Heart right ventricle (tissue), 16 donors: Measurements from ENCODE around the gene CLEC4M. TPM values are rescaled to one million over a fixed set of nuclear protein-coding genes. Genes with fewer than 3 reads are reported as not detected.

ENCODE experiments used
- ATAC-seq, 8 donors: fragments of 200-7000 bp; cut with Tn5 transposase; one replicate each; pipeline ENCODE4 v1.9.1; 2020; ENCODE audit warnings: mild to moderate bottlenecking in 8 of 8, moderate library complexity in 8 of 8, moderate number of reproducible peaks in 1 of 8
- DNase-seq, 2 donors: peaks; one replicate each; pipeline ENCODE4 v3.0.0-alpha.2; 2020
- H3K27ac ChIP-seq, 10 donors: fragments of 200-600 bp; sonication (generic) in 2 of 10; one replicate each; pipeline versions ENCODE4 v1.5.0 to v1.8.0; 2020 to 2022; ENCODE audit warnings: mild to moderate bottlenecking in 3 of 10
- H3K27me3 ChIP-seq, 7 donors: fragments of 200-600 bp; one replicate each; pipeline ENCODE4 v1.8.0; 2021 to 2022; ENCODE audit warnings: mild to moderate bottlenecking in 2 of 7
- H3K36me3 ChIP-seq, 9 donors: fragments of 200-600 bp; sonication (generic) in 1 of 9; one replicate each; pipeline versions ENCODE4 v1.5.0 to v1.8.0; 2020 to 2022; ENCODE audit warnings: mild to moderate bottlenecking in 2 of 9
- H3K4me1 ChIP-seq, 9 donors: fragments of 200-600 bp; sonication (generic) in 1 of 9; one replicate each; pipeline versions ENCODE4 v1.5.0 to v1.8.0; 2020 to 2022; ENCODE audit warnings: mild to moderate bottlenecking in 4 of 9
- H3K4me3 ChIP-seq, 10 donors: fragments of 200-600 bp; sonication (generic) in 2 of 10; one replicate each; pipeline versions ENCODE4 v1.5.0 to v1.8.0; 2020 to 2022; ENCODE audit warnings: mild to moderate bottlenecking in 7 of 10, moderate library complexity in 2 of 10
- H3K9me3 ChIP-seq, 11 donors: fragments of 200-600 bp in 10 of 11; sonication (generic) in 2 of 11; one replicate each; pipeline versions ENCODE4 v1.5.0 to v1.8.0; 2013 to 2022; ENCODE audit warnings: mild to moderate bottlenecking in 2 of 11, control low read depth in 1 of 11, moderate library complexity in 1 of 11
- CTCF ChIP-seq, 9 donors: fragments of 200-600 bp; sonication (generic) in 2 of 9; IDR thresholded peaks; one replicate each; pipeline versions ENCODE4 v1.5.0 to v1.8.0; 2021 to 2022; ENCODE audit warnings: antibody characterized with exemption in 9 of 9, mild to moderate bottlenecking in 5 of 9, moderate library complexity in 1 of 9
- WGBS, 2 donors: extraction: QIAGEN DNeasy Blood & Tissue Kit; methylation state at CpG; one replicate each; pipeline ENCODE4 v1.1.7; 2013; ENCODE audit warnings: inconsistent platforms in 1 of 2; 5-methylcytosine and 5-hydroxymethylcytosine counted together
- intact Hi-C, 10 donors: fragments of 100-400 bp; cut with DNase I; formaldehyde crosslinking; loops; one replicate each; pipeline versions ENCODE4 v1.11.1 to v1.14.2; 2022
- polyA plus RNA-seq, 2 donors: library from polyadenylated mRNA; stranded (reverse); fragments of 200-250 nt; gene quantifications; one replicate each; pipeline ENCODE4 v1.2.3, GENCODE V29; 2013
- total RNA-seq, 10 donors: library from RNA; stranded (reverse); fragmentation: NEBNext Ultra II Directional in 3 of 10; extraction: Animal tissue kit (Norgen Biotek cat#: 25700) in 3 of 10; gene quantifications; one replicate each; pipeline versions ENCODE4 v1.2.1 to v1.2.4, GENCODE V29; 2021 to 2023
- donor health status: Arrhythmogenic right ventricular cardiomyopathy.
- donor health status: ischemic (EF 13 %, LVEDD 7.1; RV severe dilation, severe dysfunction).
- donor health status: healthy with polysubstance abuse.
- donor health status: DM: no; HTN: yes; CAD: no.
- donor health status: DM: no; HTN: no; CAD: no.
- donor health status: ischemic (EF 25% LVEDD 6.9; RV normal size, moderate dysfunction).
- donor health status: ischemic (EF 25% LVEDD 5.7; RV mildly dilated, moderate dysfunction).
- donor health status: healthy.
- donor health status: DM: yes; HTN: yes; CAD: no.
- donor health status: Ischemic cardiomyopathy.
- donor health status: ischemic (EF 35%, LVEDD 5.7; RV mildly dilated, moderate dysfunction).
- donor health status: nonischemic (EF 11% LVEDD 7.7; RV severe dilation, severe dysfunction).
- donor health status: DM: yes; HTN: yes; CAD: no.
- donor health status: PGD.
- donor health status: ischemic (EF 29% LVEDD 5.4; RV normal size, mild dysfunction).
- donor health status: nonischemic (EF 23%, LVEDD 6.1; RV moderate dilation, normal function).

Gene CLEC4M
- total and polyA plus RNA-seq, 12 donors: not detected

GRCh38 chr19:7779631-7780486 is 16.8 kb downstream of the CLEC4M start:
- TF ChIP-seq CTCF (IDR thresholded peaks at IDR 0.05): no peak
- Histone ChIP-seq H3K9me3 (peaks cover 0 to 4% (median 0%) of the 10 kb centered on the region in 11 donors), H3K4me1 (peaks cover 0 to 10% (median 0%) of the 10 kb centered on the region in 9 donors), H3K27me3 (peaks cover 0 to 60% (median 52%) of the 10 kb centered on the region in 7 donors), H3K27ac (no peak overlapping the region), H3K4me3 (no peak overlapping the region), H3K36me3 (no peaks in the 10 kb centered on the region)
- ATAC-seq: no peak
- intact Hi-C loops: loop anchor here in 1 of 10 donors (10.0 kb wide), 1 partner anchor 195 kb away; no protein-coding TSS in a partner anchor
- no peak for DNase-seq
- 72 to 76% methylated on average over 26 of the region's 26 CpGs for WGBS, 2 donors

- intact Hi-C loops: loop anchor here in 1 of 10 donors (10.0 kb wide), 1 partner anchor 196 kb away; no protein-coding TSS in a partner anchor
- Histone ChIP-seq H3K4me1 (peaks cover 0 to 10% (median 0%) of the 10 kb centered on the region in 9 donors), H3K27ac (no peak overlapping the region), H3K36me3 (no peaks in the 10 kb centered on the region), H3K9me3 (peaks cover 0 to 10% (median 0%) of the 10 kb centered on the region in 11 donors), H3K27me3 (peaks cover 0 to 66% (median 50%) of the 10 kb centered on the region in 7 donors), H3K4me3 (no peak overlapping the region)
- TF ChIP-seq CTCF (IDR thresholded peaks at IDR 0.05): no peak
- DNase-seq (no peak), ATAC-seq (no peak)
- 37 to 41% methylated on average over 12 of the region's 12 CpGs for WGBS, 2 donors
These were observed 18.1 kb downstream of the CLEC4M start for GRCh38 chr19:7781157-7781556.

- Histone ChIP-seq H3K27ac (no peak overlapping the region), H3K4me3 (no peak overlapping the region), H3K4me1 (peaks cover 0 to 18% (median 0%) of the 10 kb centered on the region in 9 donors), H3K36me3 (no peaks in the 10 kb centered on the region), H3K27me3 (peaks cover 2 to 89% (median 73%) of the 10 kb centered on the region in 7 donors), H3K9me3 (peaks cover 0 to 10% (median 0%) of the 10 kb centered on the region in 11 donors)
- intact Hi-C loops: loop anchor here in 1 of 10 donors (10.0 kb wide), 1 partner anchor 199 kb away; no protein-coding TSS in a partner anchor
- DNase-seq (no peak), ATAC-seq (peak in 3 of 8 donors; percentile 35 to 59 (median 49))
- TF ChIP-seq CTCF (IDR thresholded peaks at IDR 0.05): no peak
- 25 to 29% methylated on average over 8 of the region's 8 CpGs for WGBS, 2 donors
These were observed 21.0 kb downstream of the CLEC4M start for GRCh38 chr19:7783991-7784423.

- ATAC-seq (no peak), DNase-seq (no peak)
- Histone ChIP-seq H3K9me3 (peaks cover 0 to 10% (median 0%) of the 10 kb centered on the region in 11 donors), H3K36me3 (no peaks in the 10 kb centered on the region), H3K4me3 (no peak overlapping the region), H3K27ac (no peak overlapping the region), H3K4me1 (peaks cover 0 to 24% (median 0%) of the 10 kb centered on the region in 9 donors), H3K27me3 (peaks cover 9 to 89% (median 73%) of the 10 kb centered on the region in 7 donors)
- intact Hi-C loops: loop anchor here in 1 of 10 donors (10.0 kb wide), 1 partner anchor 200 kb away; no protein-coding TSS in a partner anchor
- TF ChIP-seq CTCF (IDR thresholded peaks at IDR 0.05): no peak
These were observed 21.8 kb downstream of the CLEC4M start for GRCh38 chr19:7784856-7785255.
